Measurements from ENCODE around the gene GABRR1.

- TF ChIP-seq CSDC2 (CRISPR knock-in tag; IDR thresholded peaks at IDR 0.05) (no peak), ISL1 (CRISPR knock-in tag; IDR thresholded peaks at IDR 0.05) (no peak), RARB (CRISPR knock-in tag; IDR thresholded peaks at IDR 0.05) (no peak)
These were observed 71.0 kb downstream of the GABRR1 start, which contains the start of gene PM20D2 for GRCh38 chr6:89145956-89146717.
